HG03342 (cell line): ENCODE measurements around the gene ZNF425.
"Not testable (repeated sequence)": the region's sequence is repeated elsewhere in the genome, so short reads cannot be mapped to it uniquely, and the experiment has no call there.

Experiments used
- ATAC-seq: cut with Tn5 transposase; IDR thresholded peaks from one replicate; pipeline ENCODE4 v1.9.1; 2021; ENCODE audit warnings: mild to moderate bottlenecking, moderate library complexity; ENCODE audit not compliant: unreplicated experiment

Gene ZNF425

GRCh38 chr7:149075286-149075685, 50.8 kb downstream of the ZNF425 start:
- no peak for ATAC-seq

- ATAC-seq = no peak
Observed at GRCh38 chr7:149074116-149074885, 51.8 kb downstream of the ZNF425 start.

GRCh38 chr7:149072438-149072775, 53.7 kb downstream of the ZNF425 start:
- ATAC-seq = no peak

GRCh38 chr7:149071641-149072437, 54.3 kb downstream of the ZNF425 start:
- ATAC-seq = no peak

GRCh38 chr7:149071182-149071635, 54.9 kb downstream of the ZNF425 start:
- ATAC-seq = no peak

- no peak for ATAC-seq
Observed at GRCh38 chr7:149070372-149071125, 55.6 kb downstream of the ZNF425 start.

GRCh38 chr7:149067869-149068268, 58.3 kb downstream of the ZNF425 start:
- no peak for ATAC-seq

GRCh38 chr7:149063476-149063875, 62.6 kb downstream of the ZNF425 start:
- ATAC-seq = no peak

- ATAC-seq = not testable (repeated sequence)
Observed at GRCh38 chr7:149062217-149062899, 63.8 kb downstream of the ZNF425 start.

GRCh38 chr7:149060156-149060555, 66.0 kb downstream of the ZNF425 start:
- ATAC-seq = no peak

GRCh38 chr7:149053885-149054284, 72.2 kb downstream of the ZNF425 start:
- ATAC-seq = no peak

- no peak for ATAC-seq
Observed at GRCh38 chr7:149053384-149053783, 72.7 kb downstream of the ZNF425 start.
